C1 segment of cervical spinal cord (tissue), 14 donors: Measurements from ENCODE around the gene SLC41A2.

ENCODE experiments used
- DNase-seq, 14 donors: peaks; one replicate each; lab custom pipeline; 2025; lab: John Stamatoyannopoulos, UW

Gene SLC41A2

GRCh38 chr12:104930388-104931326 is 27.4 kb downstream of the SLC41A2 start:
- DNase-seq: no peak

DNA sequence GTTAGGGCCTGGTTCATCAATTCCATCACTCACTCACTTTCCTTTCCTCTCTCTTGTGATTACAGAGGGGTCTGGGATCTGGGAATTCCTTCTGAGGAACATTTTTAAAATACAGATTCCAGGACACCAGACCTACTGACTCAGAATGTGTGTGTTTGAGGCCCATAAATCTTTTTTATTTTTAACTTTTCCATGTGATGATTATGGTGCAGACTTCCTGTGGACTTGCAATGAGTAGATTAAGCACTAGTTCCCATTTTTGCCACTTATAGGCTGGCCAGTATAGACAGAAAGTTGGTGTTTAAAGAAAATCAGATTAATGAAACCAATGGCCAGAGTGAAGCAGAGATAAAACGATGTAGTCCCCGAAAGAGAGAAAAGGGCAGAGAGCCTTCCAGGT is 28.1 kb downstream of the SLC41A2 start:
- DNase-seq: no peak

- DNase-seq: no peak
Observed at GRCh38 chr12:104929368-104929767, 28.7 kb downstream of the SLC41A2 start.

GRCh38 chr12:104928036-104928745 is 29.9 kb downstream of the SLC41A2 start:
- no peak for DNase-seq

DNA sequence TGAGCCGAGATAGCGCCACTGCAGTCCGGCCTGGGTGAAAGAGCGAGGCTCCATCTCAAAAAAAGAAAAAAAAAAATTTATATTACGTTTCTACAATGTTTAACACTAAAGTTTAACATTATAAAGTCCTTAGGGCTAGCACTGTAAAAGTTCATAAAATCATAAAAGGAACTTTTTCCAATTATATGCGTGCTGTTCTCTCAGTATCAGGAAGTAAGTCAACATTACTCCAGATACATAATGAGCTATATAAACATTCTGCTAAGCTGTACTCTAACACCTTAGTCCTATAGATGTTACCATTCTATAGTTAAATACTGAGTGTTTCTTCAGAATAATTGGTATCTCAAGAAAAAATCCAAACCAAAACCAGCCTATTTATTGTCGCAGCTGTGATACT is 32.6 kb downstream of the SLC41A2 start:
- DNase-seq: no peak

GRCh38 chr12:104921340-104921739 is 36.8 kb downstream of the SLC41A2 start:
- no peak for DNase-seq

DNA sequence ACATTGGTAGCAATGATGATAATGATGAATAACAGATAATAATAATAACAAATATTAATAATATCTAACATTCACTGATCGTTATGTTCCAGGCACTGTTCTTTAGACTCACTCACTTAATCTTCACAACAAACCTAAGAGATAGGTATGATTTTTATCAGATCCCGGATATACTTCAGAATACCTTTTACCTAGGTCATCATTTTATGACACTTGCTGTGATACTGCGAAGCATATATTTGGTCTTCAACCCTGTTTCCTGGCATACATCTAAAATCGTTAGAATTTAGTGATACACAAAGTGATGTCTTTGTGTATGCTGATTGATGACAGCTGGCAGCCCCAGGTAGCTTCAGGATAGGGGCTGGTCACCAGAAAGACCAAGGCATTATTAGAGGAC is 46.1 kb downstream of the SLC41A2 start:
- DNase-seq: no peak

- DNase-seq: no peak
Observed at GRCh38 chr12:104910196-104910840, 47.8 kb downstream of the SLC41A2 start.

DNA sequence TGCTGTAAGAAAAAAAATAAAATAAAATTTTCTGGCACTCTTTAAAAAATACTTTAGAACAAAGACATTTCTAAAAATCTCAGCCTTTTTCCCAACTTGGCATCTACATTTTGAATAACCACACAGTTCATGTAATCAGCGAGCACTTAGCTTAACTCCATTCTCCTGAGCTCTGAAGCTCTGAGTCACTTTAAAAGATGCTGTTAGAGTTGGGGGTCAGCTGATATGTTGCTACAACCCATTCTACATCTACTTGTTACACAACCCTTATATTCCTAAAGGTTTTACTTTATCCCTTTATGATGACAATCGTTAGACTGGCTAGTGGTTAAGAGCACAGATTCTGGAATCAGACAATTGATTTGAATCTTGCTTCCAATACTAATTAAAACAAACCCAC is 48.3 kb downstream of the SLC41A2 start:
- DNase-seq: no peak
